Hematopoietic multipotent progenitor cell treated with erythropoietin and hydrocortisone succinate and interleukin-3 and kit ligand, for 17 days (in vitro differentiated cells): ENCODE results near the gene PHF21A.

ENCODE experiments used
- DNase-seq: peaks from one replicate; pipeline ENCODE4 v3.0.0-alpha.2; 2015; ENCODE audit warnings: low spot score

The PHF21A gene

GRCh38 chr11:45982656-45983470 lies 138.4 kb downstream of the PHF21A start:
- DNase-seq, result no peak

- DNase-seq, result peak; percentile 58
Measured at GRCh38 chr11:45981826-45982225, 139.4 kb downstream of the PHF21A start.

- DNase-seq, result no peak
Measured at GRCh38 chr11:45974806-45975205, 146.4 kb downstream of the PHF21A start.

GRCh38 chr11:45973601-45974000 lies 147.7 kb downstream of the PHF21A start:
- DNase-seq, result no peak

- no peak for DNase-seq
Measured at GRCh38 chr11:45968901-45969300, 152.4 kb downstream of the PHF21A start.

GRCh38 chr11:45967506-45967905 lies 153.7 kb downstream of the PHF21A start:
- DNase-seq, result no peak

- peak; percentile 87 for DNase-seq
Measured at GRCh38 chr11:45964911-45965389, 156.3 kb downstream of the PHF21A start.

- no peak for DNase-seq
Measured at GRCh38 chr11:45961751-45962240, 159.5 kb downstream of the PHF21A start.

- no peak for DNase-seq
Measured at GRCh38 chr11:45960387-45961095, 160.7 kb downstream of the PHF21A start.

GRCh38 chr11:45959851-45960250 lies 161.4 kb downstream of the PHF21A start:
- no peak for DNase-seq

- DNase-seq, result no peak
Measured at GRCh38 chr11:45949992-45950407, 171.3 kb downstream of the PHF21A start.

- no peak for DNase-seq
Measured at GRCh38 chr11:45948356-45948755, 172.9 kb downstream of the PHF21A start.

- no peak for DNase-seq
Measured at GRCh38 chr11:45947885-45948284, 173.4 kb downstream of the PHF21A start.

- DNase-seq, result no peak
Measured at GRCh38 chr11:45945397-45945999, 175.8 kb downstream of the PHF21A start.

GRCh38 chr11:45942381-45942780 lies 178.9 kb downstream of the PHF21A start:
- no peak for DNase-seq

- DNase-seq, result no peak
Measured at GRCh38 chr11:45941285-45941684, 180.0 kb downstream of the PHF21A start.

GRCh38 chr11:45939836-45940235 lies 181.4 kb downstream of the PHF21A start:
- no peak for DNase-seq

- no peak for DNase-seq
Measured at GRCh38 chr11:45937916-45938315, 183.3 kb downstream of the PHF21A start.

- DNase-seq, result no peak
Measured at GRCh38 chr11:45936511-45937054, 184.7 kb downstream of the PHF21A start.

- no peak for DNase-seq
Measured at GRCh38 chr11:45935349-45936064, 185.7 kb downstream of the PHF21A start.

GRCh38 chr11:45934580-45935318 lies 186.5 kb downstream of the PHF21A start:
- DNase-seq, result no peak
